BJ (cell line): Measurements from ENCODE around the gene ERO1A. TPM values are rescaled to one million over a fixed set of nuclear protein-coding genes. Genes with fewer than 3 reads are reported as not detected.
"Not testable (repeated sequence)": the region's sequence is repeated elsewhere in the genome, so short reads cannot be mapped to it uniquely, and the experiment has no call there.

ENCODE experiments used
- CTCF ChIA-PET: fragments of 350-600 bp; formaldehyde crosslinking; extraction: SDS; loops from one replicate; lab custom pipeline; 2021; ENCODE audit warnings: antibody characterized with exemption, inconsistent platforms; lab: Yijun Ruan, JAX
- POLR2A ChIA-PET: fragments of 300-600 bp; sonication (Branson Sonifier 250); formaldehyde crosslinking; extraction: SDS; loops from one replicate; lab custom pipeline; 2021; ENCODE audit warnings: antibody characterized with exemption; lab: Charles Lee
- DNase-seq: peaks from one replicate; pipeline ENCODE4 v3.0.0-alpha.2; 2011; ENCODE audit warnings: low read depth
- H3K27me3 ChIP-seq: 2 replicates; pipeline ENCODE4 v1.6.0; 2011; ENCODE audit warnings: low read length; ENCODE audit not compliant: control insufficient read depth, insufficient read depth
- H3K36me3 ChIP-seq: 2 replicates; pipeline ENCODE4 v1.5.1; 2011; ENCODE audit warnings: low read length; ENCODE audit not compliant: control insufficient read depth, insufficient read depth
- H3K4me3 ChIP-seq: 2 replicates; pipeline ENCODE4 v1.5.1; 2011; ENCODE audit warnings: low read depth, mild to moderate bottlenecking, control low read depth, low read length
- polyA plus RNA-seq: library from polyadenylated mRNA; depleted of rRNA; stranded (reverse); fragments of >200 nt; gene quantifications from 2 replicates; pipeline ENCODE4 v1.2.3, GENCODE V29; 2011
- TF ChIP-seq, protein P1 (sequence below): IDR thresholded peaks from 2 replicates; pipeline ENCODE4 v1.5.1; 2011; ENCODE audit warnings: low read depth, mild to moderate bottlenecking, control low read depth, inconsistent platforms, low read length, moderate library complexity; ENCODE audit not compliant: insufficient read depth

ERO1A gene
- polyA plus RNA-seq, 1 experiment: 21.0 TPM

DNA sequence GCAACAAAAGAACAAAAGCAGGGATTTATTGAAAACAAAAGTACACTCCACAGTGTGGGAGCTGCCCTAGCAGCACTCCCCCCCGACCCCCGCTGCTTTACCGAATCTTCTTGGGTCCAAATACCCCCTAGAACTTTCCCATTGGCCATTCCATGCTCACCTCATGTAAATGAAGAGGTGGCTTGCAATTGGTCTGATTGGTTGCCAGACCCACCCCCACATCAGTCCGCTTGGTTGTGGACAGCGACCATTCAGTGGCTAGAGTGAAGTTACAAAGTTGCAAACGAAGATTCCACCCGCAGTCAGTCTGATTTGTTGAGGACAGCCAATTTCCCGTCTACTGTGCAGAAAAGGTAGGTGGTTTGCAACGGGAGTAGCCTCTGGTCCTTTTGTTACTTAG is 38.5 kb upstream of the ERO1A start:
- CTCF ChIA-PET: no interaction called here
- TF ChIP-seq, protein P1, sequence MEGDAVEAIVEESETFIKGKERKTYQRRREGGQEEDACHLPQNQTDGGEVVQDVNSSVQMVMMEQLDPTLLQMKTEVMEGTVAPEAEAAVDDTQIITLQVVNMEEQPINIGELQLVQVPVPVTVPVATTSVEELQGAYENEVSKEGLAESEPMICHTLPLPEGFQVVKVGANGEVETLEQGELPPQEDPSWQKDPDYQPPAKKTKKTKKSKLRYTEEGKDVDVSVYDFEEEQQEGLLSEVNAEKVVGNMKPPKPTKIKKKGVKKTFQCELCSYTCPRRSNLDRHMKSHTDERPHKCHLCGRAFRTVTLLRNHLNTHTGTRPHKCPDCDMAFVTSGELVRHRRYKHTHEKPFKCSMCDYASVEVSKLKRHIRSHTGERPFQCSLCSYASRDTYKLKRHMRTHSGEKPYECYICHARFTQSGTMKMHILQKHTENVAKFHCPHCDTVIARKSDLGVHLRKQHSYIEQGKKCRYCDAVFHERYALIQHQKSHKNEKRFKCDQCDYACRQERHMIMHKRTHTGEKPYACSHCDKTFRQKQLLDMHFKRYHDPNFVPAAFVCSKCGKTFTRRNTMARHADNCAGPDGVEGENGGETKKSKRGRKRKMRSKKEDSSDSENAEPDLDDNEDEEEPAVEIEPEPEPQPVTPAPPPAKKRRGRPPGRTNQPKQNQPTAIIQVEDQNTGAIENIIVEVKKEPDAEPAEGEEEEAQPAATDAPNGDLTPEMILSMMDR: no peak

GRCh38 chr14:52730709-52731111 is 35.4 kb upstream of the ERO1A start:
- H3K4me3 ChIP-seq: peak overlapping the region; percentile 82
- ChIA-PET CTCF (no interaction called here), POLR2A (no interaction called here)
- no peak for DNase-seq
- H3K27me3 ChIP-seq: no peaks in the 10 kb centered on the region
- H3K36me3 ChIP-seq: peaks cover 2% of the 10 kb centered on the region
- TF ChIP-seq, protein P1: no peak

More for the DNA sequence above, 38.5 kb upstream of the ERO1A start:
- no peaks in the 10 kb centered on the region for H3K27me3 ChIP-seq
- POLR2A ChIA-PET: no interaction called here
- DNase-seq: no peak
- H3K36me3 ChIP-seq: no peaks in the 10 kb centered on the region; the same call in 1 of the 2 replicates
- H3K4me3 ChIP-seq: no peak overlapping the region

GRCh38 chr14:52729925-52730708 is 34.8 kb upstream of the ERO1A start, which contains the start of gene STYX:
Gene STYX, plus strand, starts transcription at chr14:52730166. Its CDS starts 309 bp downstream, at chr14:52730475.
- POLR2A ChIA-PET: interaction anchor here (0.6 to 0.8 kb wide), 3 partner anchors 104 to 367 kb away, joined by 3 to 4 read pairs (median 4); no protein-coding TSS in a partner anchor
- no peaks in the 10 kb centered on the region for H3K27me3 ChIP-seq
- H3K36me3 ChIP-seq: peaks cover 2% of the 10 kb centered on the region
- TF ChIP-seq, protein P1: no peak
- peak within 1 kb of the TSS; percentile 82 for H3K4me3 ChIP-seq
- CTCF ChIA-PET: no interaction called here
- DNase-seq: peak; percentile 86

DNA sequence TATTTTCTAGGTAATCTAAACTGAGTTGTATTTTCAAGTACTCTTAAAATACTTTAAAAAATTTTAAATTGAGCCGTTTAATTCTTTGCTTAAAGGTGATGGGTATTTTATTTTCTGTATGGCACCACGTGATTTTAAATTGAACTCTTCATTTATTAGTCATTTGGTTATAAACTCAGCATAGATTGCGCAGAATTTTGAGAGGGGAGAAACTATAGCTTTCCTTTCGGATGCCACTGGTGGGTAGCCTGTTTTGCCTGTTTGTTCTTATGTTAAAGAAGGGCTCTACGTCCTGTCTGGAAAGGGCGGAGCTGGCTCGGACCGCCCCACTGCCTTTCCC is 34.2 kb upstream of the ERO1A start:
- CTCF ChIA-PET: interaction anchor here (0.6 kb wide), 1 partner anchor 43 kb away, joined by 3 read pairs; no protein-coding TSS in a partner anchor
- no peak for DNase-seq
- POLR2A ChIA-PET: interaction anchor here (0.6 to 0.8 kb wide), 3 partner anchors 105 to 367 kb away, joined by 3 to 4 read pairs (median 4); no protein-coding TSS in a partner anchor
- Histone ChIP-seq H3K4me3 (peak overlapping the region; percentile 29), H3K36me3 (peaks cover 2% of the 10 kb centered on the region), H3K27me3 (no peaks in the 10 kb centered on the region)
- TF ChIP-seq, protein P1: no peak

GRCh38 chr14:52729035-52729434 is 33.7 kb upstream of the ERO1A start:
- DNase-seq, H3K27me3 ChIP-seq, H3K4me3 ChIP-seq, H3K36me3 ChIP-seq, POLR2A ChIA-PET: not testable (repeated sequence)
- CTCF ChIA-PET: interaction anchor here (0.6 kb wide), 2 partner anchors 23 to 44 kb away, joined by 3 read pairs; no protein-coding TSS in a partner anchor

GRCh38 chr14:52727509-52727908 is 32.2 kb upstream of the ERO1A start:
- H3K4me3 ChIP-seq, H3K36me3 ChIP-seq, DNase-seq, POLR2A ChIA-PET, H3K27me3 ChIP-seq, CTCF ChIA-PET: not testable (repeated sequence)
